Measurements from ENCODE around the gene TFAP2A. TPM values are rescaled to one million over a fixed set of nuclear protein-coding genes. Genes with fewer than 3 reads are reported as not detected.

Gene TFAP2A
- polyA plus RNA-seq, 1 donor from 2014 or later = 0.78 TPM

DNA sequence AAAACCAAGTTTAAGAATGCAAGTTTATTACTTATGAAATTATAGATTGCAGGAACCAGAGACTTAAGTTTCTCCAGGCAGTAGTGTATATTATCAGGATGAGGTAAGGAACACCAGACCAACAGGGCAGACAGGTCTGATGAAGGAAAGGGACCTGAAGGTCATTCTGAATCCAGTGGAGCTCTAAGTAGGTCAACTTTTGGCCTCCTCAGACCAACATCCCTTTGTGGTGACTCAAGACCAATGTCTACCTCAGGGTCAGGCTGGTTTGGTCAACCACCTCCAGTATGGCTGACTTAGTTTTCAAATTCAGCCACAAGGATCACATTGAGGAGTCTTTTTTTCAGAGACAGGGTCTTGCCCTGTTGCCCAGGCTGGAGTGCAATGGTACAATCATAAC lies 38.7 kb upstream of the TFAP2A start:
- Histone ChIP-seq H4K20me1 (ENCODE audit: insufficient read depth) (no peaks in the 10 kb centered on the region), H3K9me2 (ENCODE audit: insufficient read depth, low read length) (no peaks in the 10 kb centered on the region)
- TF ChIP-seq EZH2 (IDR thresholded peaks at IDR 0.05; ENCODE audit: borderline replicate concordance, insufficient read depth, low read length, poor library complexity, severe bottlenecking) = no peak
- TF ChIP-seq MXI1 (conservative IDR thresholded peaks at IDR 0.05; ENCODE audit: poor library complexity, severe bottlenecking) = no peak

DNA sequence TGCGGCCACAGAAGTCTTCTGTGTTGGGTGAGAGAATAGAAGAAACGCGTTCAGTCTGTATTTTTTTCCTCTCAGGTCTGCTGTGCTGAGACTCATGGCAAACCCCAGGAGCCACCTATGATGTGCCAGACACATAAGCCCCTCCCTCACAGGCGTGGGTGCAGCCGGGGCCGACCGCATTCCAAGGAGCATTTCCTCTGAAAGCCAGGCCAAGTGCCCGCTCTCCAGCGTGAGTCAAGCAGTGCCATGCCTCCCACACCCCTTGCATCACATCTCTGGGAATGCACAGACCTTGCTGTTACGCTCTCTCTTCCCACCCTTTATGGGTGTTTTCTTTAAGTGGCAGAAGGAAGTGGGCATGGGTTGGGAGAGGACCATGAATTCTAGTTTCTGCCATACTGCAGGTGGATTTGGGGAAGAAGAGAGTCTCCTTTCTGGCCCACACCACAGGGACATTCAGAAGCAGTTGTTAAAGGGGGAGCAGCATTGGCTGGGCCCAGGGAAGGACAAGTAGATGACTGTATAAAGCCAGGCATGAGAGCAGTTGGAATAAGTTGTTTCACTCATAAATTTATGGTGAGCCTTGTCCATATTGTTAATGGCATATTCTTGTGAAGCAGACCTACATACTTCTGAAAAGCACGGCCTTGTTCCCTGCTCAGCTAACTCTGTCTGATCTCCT lies 37.1 kb upstream of the TFAP2A start:
- H2AFZ ChIP-seq (ENCODE audit: low read depth, low read length) = no peak overlapping the region
- no peak overlapping the region for H3K4me2 ChIP-seq (ENCODE audit: low read length)
- TF ChIP-seq EZH2 (IDR thresholded peaks at IDR 0.05; ENCODE audit: borderline replicate concordance, insufficient read depth, low read length, poor library complexity, severe bottlenecking) = no peak
- TF ChIP-seq RAD21 (conservative IDR thresholded peaks at IDR 0.05) = no peak

More for the DNA sequence above, 38.7 kb upstream of the TFAP2A start:
- H3K27me3 ChIP-seq (ENCODE audit: insufficient read depth, low read depth, low read length) = no peaks in the 10 kb centered on the region
- H3K9me3 ChIP-seq (ENCODE audit: low read length) = no peaks in the 10 kb centered on the region
- H3K79me2 ChIP-seq (replicated peaks; ENCODE audit: insufficient read depth, low read length) = no peaks in the 10 kb centered on the region
- H3F3A ChIP-seq (ENCODE audit: insufficient read depth, low read length, poor library complexity, severe bottlenecking) = no peaks in the 10 kb centered on the region
- no peak overlapping the region for H3K9ac ChIP-seq (ENCODE audit: low read length)
- H3K4me3 ChIP-seq (ENCODE audit: low read length) = no peak overlapping the region
- no peak overlapping the region for H3K27ac ChIP-seq (ENCODE audit: low read length)
- no peak overlapping the region for H3K4me2 ChIP-seq (ENCODE audit: low read length)
- no peak overlapping the region for H2AFZ ChIP-seq (ENCODE audit: low read depth, low read length)
- H3K36me3 ChIP-seq (ENCODE audit: insufficient read depth, low read length) = no peaks in the 10 kb centered on the region

GRCh38 chr6:10451394-10451793 lies 36.5 kb upstream of the TFAP2A start:
- Histone ChIP-seq H3K4me2 (ENCODE audit: low read length) (no peak overlapping the region), H2AFZ (ENCODE audit: low read depth, low read length) (no peak overlapping the region), H3F3A (ENCODE audit: insufficient read depth, low read length, poor library complexity, severe bottlenecking) (no peaks in the 10 kb centered on the region), H3K79me2 (replicated peaks; ENCODE audit: insufficient read depth, low read length) (no peaks in the 10 kb centered on the region), H3K9me3 (ENCODE audit: low read length) (no peaks in the 10 kb centered on the region), H3K27ac (ENCODE audit: low read length) (no peak overlapping the region), H3K36me3 (ENCODE audit: insufficient read depth, low read length) (no peaks in the 10 kb centered on the region), H4K20me1 (ENCODE audit: insufficient read depth) (no peaks in the 10 kb centered on the region), H3K9me2 (ENCODE audit: insufficient read depth, low read length) (no peaks in the 10 kb centered on the region), H3K27me3 (ENCODE audit: insufficient read depth, low read depth, low read length) (no peaks in the 10 kb centered on the region), H3K4me3 (ENCODE audit: low read length) (no peak overlapping the region), H3K9ac (ENCODE audit: low read length) (no peak overlapping the region)
- TF ChIP-seq RAD21 (conservative IDR thresholded peaks at IDR 0.05) (no peak), POLR2AphosphoS5 (IDR thresholded peaks at IDR 0.05) (no peak), EZH2 (IDR thresholded peaks at IDR 0.05; ENCODE audit: borderline replicate concordance, insufficient read depth, low read length, poor library complexity, severe bottlenecking) (no peak), TAF1 (IDR thresholded peaks at IDR 0.05; ENCODE audit: low read depth) (no peak), EP300 (conservative IDR thresholded peaks at IDR 0.05; ENCODE audit: poor library complexity, severe bottlenecking) (no peak), SMC3 (conservative IDR thresholded peaks at IDR 0.05; ENCODE audit: poor library complexity) (no peak), MXI1 (conservative IDR thresholded peaks at IDR 0.05; ENCODE audit: poor library complexity, severe bottlenecking) (no peak)
- TF ChIP-seq, protein P1, sequence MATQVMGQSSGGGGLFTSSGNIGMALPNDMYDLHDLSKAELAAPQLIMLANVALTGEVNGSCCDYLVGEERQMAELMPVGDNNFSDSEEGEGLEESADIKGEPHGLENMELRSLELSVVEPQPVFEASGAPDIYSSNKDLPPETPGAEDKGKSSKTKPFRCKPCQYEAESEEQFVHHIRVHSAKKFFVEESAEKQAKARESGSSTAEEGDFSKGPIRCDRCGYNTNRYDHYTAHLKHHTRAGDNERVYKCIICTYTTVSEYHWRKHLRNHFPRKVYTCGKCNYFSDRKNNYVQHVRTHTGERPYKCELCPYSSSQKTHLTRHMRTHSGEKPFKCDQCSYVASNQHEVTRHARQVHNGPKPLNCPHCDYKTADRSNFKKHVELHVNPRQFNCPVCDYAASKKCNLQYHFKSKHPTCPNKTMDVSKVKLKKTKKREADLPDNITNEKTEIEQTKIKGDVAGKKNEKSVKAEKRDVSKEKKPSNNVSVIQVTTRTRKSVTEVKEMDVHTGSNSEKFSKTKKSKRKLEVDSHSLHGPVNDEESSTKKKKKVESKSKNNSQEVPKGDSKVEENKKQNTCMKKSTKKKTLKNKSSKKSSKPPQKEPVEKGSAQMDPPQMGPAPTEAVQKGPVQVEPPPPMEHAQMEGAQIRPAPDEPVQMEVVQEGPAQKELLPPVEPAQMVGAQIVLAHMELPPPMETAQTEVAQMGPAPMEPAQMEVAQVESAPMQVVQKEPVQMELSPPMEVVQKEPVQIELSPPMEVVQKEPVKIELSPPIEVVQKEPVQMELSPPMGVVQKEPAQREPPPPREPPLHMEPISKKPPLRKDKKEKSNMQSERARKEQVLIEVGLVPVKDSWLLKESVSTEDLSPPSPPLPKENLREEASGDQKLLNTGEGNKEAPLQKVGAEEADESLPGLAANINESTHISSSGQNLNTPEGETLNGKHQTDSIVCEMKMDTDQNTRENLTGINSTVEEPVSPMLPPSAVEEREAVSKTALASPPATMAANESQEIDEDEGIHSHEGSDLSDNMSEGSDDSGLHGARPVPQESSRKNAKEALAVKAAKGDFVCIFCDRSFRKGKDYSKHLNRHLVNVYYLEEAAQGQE (IDR thresholded peaks at IDR 0.05; ENCODE audit: borderline replicate concordance) = no peak
- TF ChIP-seq, protein P2, sequence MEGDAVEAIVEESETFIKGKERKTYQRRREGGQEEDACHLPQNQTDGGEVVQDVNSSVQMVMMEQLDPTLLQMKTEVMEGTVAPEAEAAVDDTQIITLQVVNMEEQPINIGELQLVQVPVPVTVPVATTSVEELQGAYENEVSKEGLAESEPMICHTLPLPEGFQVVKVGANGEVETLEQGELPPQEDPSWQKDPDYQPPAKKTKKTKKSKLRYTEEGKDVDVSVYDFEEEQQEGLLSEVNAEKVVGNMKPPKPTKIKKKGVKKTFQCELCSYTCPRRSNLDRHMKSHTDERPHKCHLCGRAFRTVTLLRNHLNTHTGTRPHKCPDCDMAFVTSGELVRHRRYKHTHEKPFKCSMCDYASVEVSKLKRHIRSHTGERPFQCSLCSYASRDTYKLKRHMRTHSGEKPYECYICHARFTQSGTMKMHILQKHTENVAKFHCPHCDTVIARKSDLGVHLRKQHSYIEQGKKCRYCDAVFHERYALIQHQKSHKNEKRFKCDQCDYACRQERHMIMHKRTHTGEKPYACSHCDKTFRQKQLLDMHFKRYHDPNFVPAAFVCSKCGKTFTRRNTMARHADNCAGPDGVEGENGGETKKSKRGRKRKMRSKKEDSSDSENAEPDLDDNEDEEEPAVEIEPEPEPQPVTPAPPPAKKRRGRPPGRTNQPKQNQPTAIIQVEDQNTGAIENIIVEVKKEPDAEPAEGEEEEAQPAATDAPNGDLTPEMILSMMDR (IDR thresholded peaks at IDR 0.05; ENCODE audit: poor library complexity, severe bottlenecking) = no peak

More for the DNA sequence above, 37.1 kb upstream of the TFAP2A start:
- H3K27me3 ChIP-seq (ENCODE audit: insufficient read depth, low read depth, low read length) = no peaks in the 10 kb centered on the region
- no peaks in the 10 kb centered on the region for H3K79me2 ChIP-seq (replicated peaks; ENCODE audit: insufficient read depth, low read length)
- H3K36me3 ChIP-seq (ENCODE audit: insufficient read depth, low read length) = no peaks in the 10 kb centered on the region
- H3F3A ChIP-seq (ENCODE audit: insufficient read depth, low read length, poor library complexity, severe bottlenecking) = no peaks in the 10 kb centered on the region
- H3K27ac ChIP-seq (ENCODE audit: low read length) = no peak overlapping the region
- H3K9ac ChIP-seq (ENCODE audit: low read length) = no peak overlapping the region
- no peak overlapping the region for H3K4me3 ChIP-seq (ENCODE audit: low read length)
- H3K9me2 ChIP-seq (ENCODE audit: insufficient read depth, low read length) = no peaks in the 10 kb centered on the region
- H4K20me1 ChIP-seq (ENCODE audit: insufficient read depth) = no peaks in the 10 kb centered on the region
- H3K9me3 ChIP-seq (ENCODE audit: low read length) = no peaks in the 10 kb centered on the region

All from neural cell (in vitro differentiated cells).